Endothelial cell of umbilical vein (primary cell): Measurements from ENCODE around the gene THY1. TPM values are rescaled to one million over a fixed set of nuclear protein-coding genes. Genes with fewer than 3 reads are reported as not detected.

Experiments used
- BruUV-seq: library from RNA; stranded (reverse); fragments of 400-500 nt; replicated peaks from 2 replicates; lab custom pipeline; 2021; lab: Mats Ljungman, UMichigan
- CTCF ChIA-PET: fragments of 300-600, 350-600 bp; sonication (Branson Sonifier 250); formaldehyde crosslinking; loops from one replicate; lab custom pipeline; 2021; ENCODE audit warnings: antibody characterized with exemption, inconsistent platforms; lab: Charles Lee
- POLR2A ChIA-PET: fragments of 300-600, 350-600 bp; sonication (Branson Sonifier 250); formaldehyde crosslinking; loops from one replicate; lab custom pipeline; 2021; ENCODE audit warnings: antibody characterized with exemption, inconsistent platforms; lab: Charles Lee
- DNase-seq: peaks from one replicate; pipeline ENCODE4 v3.0.0-alpha.2; 2011; ENCODE audit warnings: low read depth, low spot score
- FAIRE-seq: peaks from 2 replicates; lab custom pipeline; 2011; peaks lifted over from hg19 to GRCh38; lab: Jason Lieb, UNC
- H2AFZ ChIP-seq: 2 replicates; pipeline ENCODE4 v1.6.0; 2012; ENCODE audit warnings: low read depth, low read length, control low read depth, inconsistent platforms
- H3K27ac ChIP-seq: 2 replicates; pipeline ENCODE4 v1.5.1; 2011; ENCODE audit warnings: low read depth, mild to moderate bottlenecking, control low read depth, low read length, moderate library complexity; ENCODE audit not compliant: insufficient read depth
- H3K27me3 ChIP-seq, 2 experiments: 2 replicates each; pipeline versions ENCODE4 v1.6.0 to v1.6.1; 2011; ENCODE audit warnings: low read length in 2 of 2, mixed read lengths in 1 of 2; ENCODE audit not compliant: control insufficient read depth in 2 of 2, insufficient read depth in 2 of 2
- H3K36me3 ChIP-seq, 2 experiments: 2 replicates in 1 of 2; 3 replicates in 1 of 2; pipeline ENCODE4 v1.5.1; 2011; ENCODE audit warnings: low read length in 2 of 2, mild to moderate bottlenecking in 1 of 2, moderate library complexity in 1 of 2; ENCODE audit not compliant: control insufficient read depth in 2 of 2, insufficient read depth in 2 of 2; ENCODE audit errors: extremely low read depth in 1 of 2
- H3K4me1 ChIP-seq: 3 replicates; pipeline ENCODE4 v1.5.1; 2011; ENCODE audit warnings: mild to moderate bottlenecking, low read length; ENCODE audit not compliant: control insufficient read depth, insufficient read depth; ENCODE audit errors: extremely low read depth
- H3K4me2 ChIP-seq: 2 replicates; pipeline ENCODE4 v1.6.1; 2011; ENCODE audit warnings: low read length, control low read depth, mixed read lengths; ENCODE audit not compliant: insufficient read depth
- H3K4me3 ChIP-seq, 3 experiments: fragments of 200-600 bp in 1 of 3; sonication (generic), shearing (Covaris generic) in 1 of 3; replicated peaks in 1 of 3; 2 replicates each; pipeline ENCODE4 v1.5.1; 2011 to 2016; ENCODE audit warnings: control low read depth in 3 of 3, low read length in 3 of 3, mild to moderate bottlenecking in 2 of 3, inconsistent platforms in 1 of 3, low read depth in 1 of 3, moderate library complexity in 1 of 3; ENCODE audit not compliant: insufficient read depth in 1 of 3
- H3K79me2 ChIP-seq: 2 replicates; pipeline ENCODE4 v1.6.0; 2012; ENCODE audit warnings: low read length, inconsistent platforms; ENCODE audit not compliant: control insufficient read depth, insufficient read depth
- H3K9ac ChIP-seq: replicated peaks from 2 replicates; pipeline ENCODE3; 2011; ENCODE audit warnings: low read length, control low read depth; ENCODE audit not compliant: insufficient read depth; ENCODE audit errors: extremely low read depth
- H3K9me1 ChIP-seq: replicated peaks from 3 replicates; pipeline ENCODE4 v1.6.0; 2011; ENCODE audit warnings: mild to moderate bottlenecking, low read length; ENCODE audit not compliant: control insufficient read depth, insufficient read depth; ENCODE audit errors: extremely low read depth
- H3K9me3 ChIP-seq: replicated peaks from 2 replicates; pipeline ENCODE4 v1.5.1; 2012; ENCODE audit warnings: low read length, inconsistent platforms; ENCODE audit not compliant: control insufficient read depth, insufficient read depth
- H4K20me1 ChIP-seq: replicated peaks from 2 replicates; pipeline ENCODE3; 2011; ENCODE audit warnings: mild to moderate bottlenecking, low read length; ENCODE audit not compliant: control insufficient read depth, insufficient read depth; ENCODE audit errors: extremely low read depth
- EZH2 ChIP-seq: IDR thresholded peaks from 2 replicates; pipeline ENCODE4 v1.6.1; 2012; ENCODE audit warnings: borderline replicate concordance, low read depth, mild to moderate bottlenecking, moderate library complexity, low read length, inconsistent platforms; ENCODE audit not compliant: severe bottlenecking
- FOS ChIP-seq: IDR thresholded peaks from 2 replicates; pipeline ENCODE4 v1.6.1; 2011; ENCODE audit warnings: mild to moderate bottlenecking, low read length, moderate library complexity, borderline replicate concordance; ENCODE audit not compliant: insufficient read depth
- GATA2 ChIP-seq: IDR thresholded peaks from 2 replicates; pipeline ENCODE4 v1.7.0; 2011; ENCODE audit warnings: low read depth, mild to moderate bottlenecking, moderate library complexity, mixed read lengths, low read length; ENCODE audit not compliant: insufficient read length, insufficient read depth
- JUN ChIP-seq: IDR thresholded peaks from 2 replicates; pipeline ENCODE4 v1.6.1; 2011; ENCODE audit warnings: borderline replicate concordance, low read depth; ENCODE audit not compliant: insufficient read length, insufficient read depth
- MAX ChIP-seq: IDR thresholded peaks from 2 replicates; pipeline ENCODE4 v1.6.1; 2011; ENCODE audit not compliant: insufficient read depth, insufficient read length
- MYC ChIP-seq: IDR thresholded peaks from one replicate; pipeline ENCODE4 v1.6.1; 2011; ENCODE audit warnings: mild to moderate bottlenecking, low read depth, low read length
- POLR2A ChIP-seq: IDR thresholded peaks from 2 replicates; pipeline ENCODE4 v1.6.1; 2012; ENCODE audit warnings: low read depth, mild to moderate bottlenecking, control low read depth, low read length
- POLR2AphosphoS5 ChIP-seq: IDR thresholded peaks from 2 replicates; pipeline ENCODE4 v1.6.1; 2012; ENCODE audit warnings: low read depth, mild to moderate bottlenecking, control low read depth, low read length, moderate library complexity; ENCODE audit not compliant: insufficient read depth
- dilution Hi-C: fragments of 300-500 bp; cut with MboI; formaldehyde crosslinking; loops from one replicate; pipeline ENCODE4 v1.15.0; 2019; ENCODE audit warnings: low sequenced_read_pairs; ENCODE audit not compliant: extremely low pct_ligation_motif_present
- intact Hi-C: fragments of 100-400 bp; cut with micrococcal nuclease; formaldehyde crosslinking; loops from one replicate; pipeline ENCODE4 v1.10.0; 2022
- polyA plus RNA-seq, 4 experiments: library from polyadenylated mRNA; depleted of rRNA in 3 of 4; stranded (reverse) in 3 of 4; unstranded in 1 of 4; fragments of >200 nt; gene quantifications; 2 replicates each; pipeline versions ENCODE4 v1.2.1 to v1.2.3, GENCODE V29; 2011 to 2012; ENCODE audit warnings: missing spikeins in 1 of 4
- total RNA-seq: library from RNA; stranded (reverse); gene quantifications from 2 replicates; pipeline ENCODE4 v1.2.3, GENCODE V29; 2021
- TF ChIP-seq, protein P1 (sequence below), 2 donors: IDR thresholded peaks; 1 replicate in 1 of 2; 2 replicates in 1 of 2; pipeline ENCODE4 v1.5.1; 2011; ENCODE audit warnings: low read length in 2 of 2, mild to moderate bottlenecking in 2 of 2, moderate library complexity in 2 of 2, control low read depth in 1 of 2, inconsistent platforms in 1 of 2, low read depth in 1 of 2; ENCODE audit not compliant: insufficient read depth in 1 of 2; ENCODE audit errors: extremely low read depth in 1 of 2

THY1 gene
- total and polyA plus RNA-seq, 2 donors (not counting 3 experiments of a cell fraction or from before 2014, with no cell fraction given), result 0.75 to 1.4 TPM

GRCh38 chr11:119404872-119405271 lies 18.1 kb downstream of the THY1 start:
- H3K9me1 ChIP-seq, result no peaks in the 10 kb centered on the region
- no peaks in the 10 kb centered on the region for H3K4me1 ChIP-seq
- no peaks in the 10 kb centered on the region for H3K36me3 ChIP-seq
- no peaks in the 10 kb centered on the region for H3K79me2 ChIP-seq
- dilution Hi-C loops, result no loop called here
- no TSS peak for BruUV-seq
- TF ChIP-seq GATA2 (no peak), FOS (no peak), POLR2A (no peak), EZH2 (no peak), MAX (no peak), JUN (no peak), MYC (no peak), POLR2AphosphoS5 (no peak)
- TF ChIP-seq, protein P1, sequence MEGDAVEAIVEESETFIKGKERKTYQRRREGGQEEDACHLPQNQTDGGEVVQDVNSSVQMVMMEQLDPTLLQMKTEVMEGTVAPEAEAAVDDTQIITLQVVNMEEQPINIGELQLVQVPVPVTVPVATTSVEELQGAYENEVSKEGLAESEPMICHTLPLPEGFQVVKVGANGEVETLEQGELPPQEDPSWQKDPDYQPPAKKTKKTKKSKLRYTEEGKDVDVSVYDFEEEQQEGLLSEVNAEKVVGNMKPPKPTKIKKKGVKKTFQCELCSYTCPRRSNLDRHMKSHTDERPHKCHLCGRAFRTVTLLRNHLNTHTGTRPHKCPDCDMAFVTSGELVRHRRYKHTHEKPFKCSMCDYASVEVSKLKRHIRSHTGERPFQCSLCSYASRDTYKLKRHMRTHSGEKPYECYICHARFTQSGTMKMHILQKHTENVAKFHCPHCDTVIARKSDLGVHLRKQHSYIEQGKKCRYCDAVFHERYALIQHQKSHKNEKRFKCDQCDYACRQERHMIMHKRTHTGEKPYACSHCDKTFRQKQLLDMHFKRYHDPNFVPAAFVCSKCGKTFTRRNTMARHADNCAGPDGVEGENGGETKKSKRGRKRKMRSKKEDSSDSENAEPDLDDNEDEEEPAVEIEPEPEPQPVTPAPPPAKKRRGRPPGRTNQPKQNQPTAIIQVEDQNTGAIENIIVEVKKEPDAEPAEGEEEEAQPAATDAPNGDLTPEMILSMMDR (IDR thresholded peaks at IDR 0.05; ENCODE audit: extremely low read depth in 1 of 2, insufficient read depth in 1 of 2, low read depth in 1 of 2, low read length in 2 of 2), result no peak
- H3K27me3 ChIP-seq, result peaks cover 0 to 2% of the 10 kb centered on the region in 2 experiments
- H3K4me3 ChIP-seq, result no peak overlapping the region
- H3K27ac ChIP-seq, result no peak overlapping the region
- DNase-seq (no peak), FAIRE-seq (no peak)
- intact Hi-C loops, result no loop called here
- ChIA-PET POLR2A (no interaction called here), CTCF (no interaction called here)
- no peaks in the 10 kb centered on the region for H4K20me1 ChIP-seq
- no peak overlapping the region for H3K9ac ChIP-seq
- H3K9me3 ChIP-seq, result no peaks in the 10 kb centered on the region
- no peak overlapping the region for H2AFZ ChIP-seq
- H3K4me2 ChIP-seq, result no peak overlapping the region
